Measurements from ENCODE around the gene CSNK2A3. TPM values are rescaled to one million over a fixed set of nuclear protein-coding genes. Genes with fewer than 3 reads are reported as not detected.

CSNK2A3 gene
- total RNA-seq, 1 experiment from 2014 or later: 1.7 TPM

DNA sequence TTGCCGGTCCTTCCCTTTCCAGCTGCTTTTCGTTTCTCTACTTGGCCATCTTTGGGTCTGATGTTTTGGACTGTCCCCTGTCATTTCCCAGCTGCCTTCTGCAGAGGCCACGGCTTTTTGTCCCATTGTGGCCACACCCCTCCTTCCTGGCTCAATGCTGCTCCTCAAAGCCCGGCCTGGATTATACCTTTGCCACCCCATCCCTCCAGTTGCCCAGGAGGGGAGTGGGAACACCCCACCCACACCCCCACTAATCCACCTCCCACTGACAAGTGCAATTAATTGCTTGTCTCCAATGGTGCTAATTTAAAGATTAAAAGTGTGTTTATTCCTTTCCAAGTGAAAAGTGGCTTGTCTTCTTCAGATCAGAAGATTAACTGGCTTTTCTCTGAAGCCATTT lies 34.2 kb upstream of the CSNK2A3 start:
- no peak overlapping the region for H4K8ac ChIP-seq (replicated peaks; ENCODE audit: insufficient read length, low read depth, low read length)
- no peak overlapping the region for H3K9ac ChIP-seq (ENCODE audit: extremely low read depth, insufficient read length, low read length)
- no peak overlapping the region for H2BK12ac ChIP-seq (ENCODE audit: insufficient read length, low read depth, low read length)
- H3K4me2 ChIP-seq (ENCODE audit: insufficient read depth, insufficient read length, low read length): no peak overlapping the region
- no peak overlapping the region for H2AFZ ChIP-seq (ENCODE audit: low read length)
- no peak overlapping the region for H4K91ac ChIP-seq (ENCODE audit: insufficient read length, low read depth, low read length)
- no peak overlapping the region for H2BK20ac ChIP-seq (ENCODE audit: low read depth, low read length, poor library complexity, severe bottlenecking)
- H2AK5ac ChIP-seq (ENCODE audit: insufficient read length, low read length): no peak overlapping the region
- no peak overlapping the region for H4K5ac ChIP-seq (ENCODE audit: insufficient read length, low read depth, low read length)
- no peak overlapping the region for H2BK120ac ChIP-seq (ENCODE audit: low read depth, low read length, poor library complexity, severe bottlenecking)
- no peak overlapping the region for H3K14ac ChIP-seq (ENCODE audit: insufficient read depth, low read length)
- H3K4me1 ChIP-seq (ENCODE audit: insufficient read depth, low read length): no peaks in the 10 kb centered on the region; the same call in 1 of the 2 replicates
- no peak overlapping the region for H2BK15ac ChIP-seq (ENCODE audit: low read depth, low read length)
- no peak overlapping the region for H3K27ac ChIP-seq (ENCODE audit: insufficient read length, low read depth, low read length)
- H3K56ac ChIP-seq (ENCODE audit: insufficient read length, low read depth, low read length): no peak overlapping the region
- H3K27ac Mint-ChIP-seq: no peak overlapping the region
- H3K9me3 Mint-ChIP-seq: peaks cover 0 to 4% of the 10 kb centered on the region in 2 experiments; a peak in 1 of 5 replicates
- TF ChIP-seq, protein P1, sequence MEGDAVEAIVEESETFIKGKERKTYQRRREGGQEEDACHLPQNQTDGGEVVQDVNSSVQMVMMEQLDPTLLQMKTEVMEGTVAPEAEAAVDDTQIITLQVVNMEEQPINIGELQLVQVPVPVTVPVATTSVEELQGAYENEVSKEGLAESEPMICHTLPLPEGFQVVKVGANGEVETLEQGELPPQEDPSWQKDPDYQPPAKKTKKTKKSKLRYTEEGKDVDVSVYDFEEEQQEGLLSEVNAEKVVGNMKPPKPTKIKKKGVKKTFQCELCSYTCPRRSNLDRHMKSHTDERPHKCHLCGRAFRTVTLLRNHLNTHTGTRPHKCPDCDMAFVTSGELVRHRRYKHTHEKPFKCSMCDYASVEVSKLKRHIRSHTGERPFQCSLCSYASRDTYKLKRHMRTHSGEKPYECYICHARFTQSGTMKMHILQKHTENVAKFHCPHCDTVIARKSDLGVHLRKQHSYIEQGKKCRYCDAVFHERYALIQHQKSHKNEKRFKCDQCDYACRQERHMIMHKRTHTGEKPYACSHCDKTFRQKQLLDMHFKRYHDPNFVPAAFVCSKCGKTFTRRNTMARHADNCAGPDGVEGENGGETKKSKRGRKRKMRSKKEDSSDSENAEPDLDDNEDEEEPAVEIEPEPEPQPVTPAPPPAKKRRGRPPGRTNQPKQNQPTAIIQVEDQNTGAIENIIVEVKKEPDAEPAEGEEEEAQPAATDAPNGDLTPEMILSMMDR (conservative IDR thresholded peaks at IDR 0.05): no peak
- no peak overlapping the region for H3K4me3 Mint-ChIP-seq
- no CpG with 5 or more reads among the region's 4 CpGs for WGBS (ENCODE audit: extremely low coverage, insufficient read length, low lambda C conversion rate)
- no peaks in the 10 kb centered on the region for H3K27me3 ChIP-seq (ENCODE audit: insufficient read depth, low read length)
- H3K79me1 ChIP-seq (ENCODE audit: insufficient read depth, low read depth, low read length, poor library complexity, severe bottlenecking): no peaks in the 10 kb centered on the region
- H3K4ac ChIP-seq (ENCODE audit: low read depth, low read length): no peak overlapping the region
- peaks cover 0 to 2% (median 0%) of the 10 kb centered on the region in 3 experiments; a peak in 2 of 7 replicates for H3K36me3 Mint-ChIP-seq (ENCODE audit: insufficient read depth in 1 of 3, low read depth in 3 of 3)
- no peaks in the 10 kb centered on the region for H4K20me1 ChIP-seq (ENCODE audit: control insufficient read depth, insufficient read depth, insufficient read length)
- H3K79me2 ChIP-seq (ENCODE audit: insufficient read depth, low read length): no peaks in the 10 kb centered on the region
- no peaks in the 10 kb centered on the region for H3K23me2 ChIP-seq (ENCODE audit: insufficient read length, low read depth, low read length, poor library complexity, severe bottlenecking)
- peaks cover 16 to 25% of the 10 kb centered on the region in 2 experiments for H3K4me1 Mint-ChIP-seq
- H2BK5ac ChIP-seq (ENCODE audit: insufficient read length, low read length): no peak overlapping the region
- peaks cover 2% of the 10 kb centered on the region for H3K27me3 Mint-ChIP-seq (ENCODE audit: low read depth)
- H3K18ac ChIP-seq (ENCODE audit: insufficient read length, low read depth, low read length): no peak overlapping the region
- DNase-seq: no peak
- no peak overlapping the region for H3T11ph ChIP-seq (ENCODE audit: low read length)
- H3K9me3 ChIP-seq (ENCODE audit: control insufficient read depth, low read depth, low read length): no peaks in the 10 kb centered on the region
- H3K23ac ChIP-seq (ENCODE audit: insufficient read length, low read depth, low read length): no peak overlapping the region

Data from H9 (cell line).